B cell (primary cell): ENCODE measurements around the gene ARHGAP15. TPM values are rescaled to one million over a fixed set of nuclear protein-coding genes. Genes with fewer than 3 reads are reported as not detected.

Experiments used
- ATAC-seq: fragments of 200-7000 bp; cut with Tn5 transposase; one replicate; pipeline ENCODE4 v1.10.0; 2021; ENCODE audit warnings: low read depth, mild to moderate bottlenecking, moderate number of reproducible peaks, moderate library complexity
- CTCF ChIA-PET: fragments of 350-600 bp; sonication (Branson Sonifier 250); formaldehyde crosslinking; loops from one replicate; lab custom pipeline; 2021; ENCODE audit warnings: antibody characterized with exemption, inconsistent platforms; lab: Charles Lee
- POLR2A ChIA-PET: fragments of 350-600 bp; sonication (Branson Sonifier 250); formaldehyde crosslinking; loops from one replicate; lab custom pipeline; 2021; ENCODE audit warnings: antibody characterized with exemption; lab: Charles Lee
- DNase-seq: peaks from one replicate; pipeline ENCODE4 v3.0.0; 2013
- H2AFZ ChIP-seq: 2 replicates; pipeline ENCODE4 v1.6.1; 2012; ENCODE audit warnings: mild to moderate bottlenecking, low read depth, low read length; ENCODE audit not compliant: insufficient read depth, poor library complexity, severe bottlenecking
- H3K27ac ChIP-seq, 2 donors: 1 replicate in 1 of 2; 2 replicates in 1 of 2; pipeline ENCODE4 v1.5.1; 2012 to 2013; ENCODE audit warnings: low read length in 2 of 2, mild to moderate bottlenecking in 2 of 2, moderate library complexity in 1 of 2
- H3K27me3 ChIP-seq, 4 experiments: fragments of 200-600 bp in 1 of 4; sonication (generic) in 1 of 4; replicated peaks in 1 of 4; 1 replicate in 2 of 4; 2 replicates in 2 of 4; pipeline versions ENCODE4 v1.6.1 to v1.7.0; 2013 to 2016; ENCODE audit warnings: low read length in 3 of 4, mild to moderate bottlenecking in 2 of 4, mixed read lengths in 1 of 4, moderate library complexity in 1 of 4; ENCODE audit not compliant: insufficient read depth in 4 of 4, control insufficient read depth in 3 of 4; ENCODE audit errors: control extremely low read depth in 1 of 4
- H3K36me3 ChIP-seq, 2 experiments: replicated peaks in 1 of 2; 1 replicate in 1 of 2; 2 replicates in 1 of 2; pipeline versions ENCODE4 v1.6.1 to v1.7.1; 2013; ENCODE audit warnings: low read length in 1 of 2; ENCODE audit not compliant: insufficient read depth in 2 of 2, control insufficient read depth in 1 of 2; ENCODE audit errors: control extremely low read depth in 1 of 2, extremely low read depth in 1 of 2
- H3K4me1 ChIP-seq, 2 donors: fragments of 200-600 bp in 1 of 2; sonication (generic) in 1 of 2; 1 replicate in 1 of 2; 2 replicates in 1 of 2; pipeline versions ENCODE4 v1.5.1 to v1.6.1; 2013 to 2017; ENCODE audit warnings: low read length in 2 of 2; ENCODE audit not compliant: control insufficient read depth in 2 of 2, insufficient read depth in 2 of 2
- H3K4me2 ChIP-seq: replicated peaks from 2 replicates; pipeline ENCODE3; 2012; ENCODE audit warnings: mild to moderate bottlenecking, low read depth, low read length; ENCODE audit not compliant: poor library complexity, severe bottlenecking
- H3K4me3 ChIP-seq, 5 experiments: fragments of 200-600 bp in 1 of 5; sonication (generic) in 1 of 5; 1 replicate in 3 of 5; 2 replicates in 2 of 5; pipeline versions ENCODE4 v1.5.1 to v1.7.0; 2011 to 2016; ENCODE audit warnings: low read length in 4 of 5, mild to moderate bottlenecking in 4 of 5, low read depth in 2 of 5, control low read depth in 1 of 5, moderate library complexity in 1 of 5; ENCODE audit not compliant: insufficient read depth in 1 of 5; ENCODE audit errors: control extremely low read depth in 1 of 5, extremely low read depth in 1 of 5
- H3K79me2 ChIP-seq: fragments of 200-600 bp; sonication (generic); one replicate; pipeline ENCODE4 v1.6.0; 2016; ENCODE audit warnings: low read length; ENCODE audit not compliant: control insufficient read depth, insufficient read depth
- H3K9ac ChIP-seq: fragments of 200-600 bp; sonication (generic); 2 replicates; pipeline ENCODE4 v1.6.1; 2017; ENCODE audit warnings: mild to moderate bottlenecking, low read length, moderate library complexity
- H3K9me3 ChIP-seq, 3 donors: one replicate each; pipeline versions ENCODE4 v1.6.1 to v1.7.1; 2013; ENCODE audit warnings: low read length in 2 of 3; ENCODE audit not compliant: control insufficient read depth in 2 of 3, insufficient read depth in 1 of 3; ENCODE audit errors: control extremely low read depth in 1 of 3
- H4K20me1 ChIP-seq: 2 replicates; pipeline ENCODE4 v1.6.0; 2012; ENCODE audit warnings: mild to moderate bottlenecking, low read length; ENCODE audit not compliant: insufficient read depth, control insufficient read depth, poor library complexity, severe bottlenecking
- H3K27ac Mint-ChIP-seq: one replicate; pipeline ENCODE4 v1.8.0; 2021; ENCODE audit warnings: mixed read lengths
- H3K27me3 Mint-ChIP-seq: one replicate; pipeline ENCODE4 v1.8.0; 2021; ENCODE audit warnings: mixed read lengths
- H3K4me1 Mint-ChIP-seq: one replicate; pipeline ENCODE4 v1.8.0; 2021; ENCODE audit warnings: mixed read lengths
- H3K4me3 Mint-ChIP-seq: one replicate; pipeline ENCODE4 v1.8.0; 2021; ENCODE audit warnings: mixed read lengths
- H3K9me3 Mint-ChIP-seq: one replicate; pipeline ENCODE4 v1.8.0; 2022; ENCODE audit warnings: mixed read lengths; ENCODE audit not compliant: insufficient read depth
- EZH2 ChIP-seq: IDR thresholded peaks from 2 replicates; pipeline ENCODE4 v1.6.1; 2012; ENCODE audit warnings: borderline replicate concordance, low read depth, mild to moderate bottlenecking, moderate library complexity, low read length; ENCODE audit not compliant: insufficient read depth, poor library complexity, severe bottlenecking
- WGBS: methylation state at CpG from one replicate; pipeline ENCODE4 v1.1.5; 2013; ENCODE audit warnings: missing lambda C conversion rate; ENCODE audit not compliant: insufficient coverage; 5-methylcytosine and 5-hydroxymethylcytosine counted together
- intact Hi-C: fragments of 100-400 bp; cut with micrococcal nuclease; formaldehyde crosslinking; loops from one replicate; pipeline ENCODE4 v1.10.0; 2022
- polyA plus RNA-seq: library from polyadenylated mRNA; depleted of rRNA; stranded (reverse); fragments of >200 nt; gene quantifications from 2 replicates; pipeline ENCODE4 v1.2.3, GENCODE V29; 2012
- total RNA-seq, 2 donors: library from RNA; stranded (reverse); fragments of 120-200 nt in 1 of 2; gene quantifications; 1 replicate in 1 of 2; 2 replicates in 1 of 2; pipeline versions ENCODE4 v1.2.3 to v1.2.4, GENCODE V29; 2013 to 2022
- TF ChIP-seq, protein P1 (sequence below): fragments of 200-600 bp; IDR thresholded peaks from one replicate; pipeline ENCODE4 v1.8.0; 2022; ENCODE audit warnings: antibody characterized with exemption, mild to moderate bottlenecking

ARHGAP15 gene
- total and polyA plus RNA-seq, 2 donors (not counting 1 experiment from before 2014, with no cell fraction given) = 58.6 to 187 TPM

DNA sequence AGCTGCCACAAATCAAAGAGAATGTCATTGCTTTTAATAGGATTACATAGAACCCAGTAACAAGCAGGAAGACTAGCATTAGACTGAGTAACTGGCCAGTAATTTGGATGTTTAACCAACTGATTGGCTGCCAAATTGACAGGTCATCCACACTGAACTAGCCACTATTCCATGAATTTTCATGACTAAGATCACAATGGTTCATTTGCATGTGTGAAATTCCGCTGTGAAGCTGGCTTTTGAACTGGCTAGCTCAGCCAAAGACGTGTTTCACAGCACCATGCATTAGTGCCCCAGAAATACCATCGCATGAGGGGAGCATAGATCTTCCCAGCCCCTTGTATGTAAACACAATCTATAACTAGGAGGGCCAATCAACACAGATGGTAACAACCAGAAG lies 649.8 kb downstream of the ARHGAP15 start:
- Mint-ChIP-seq H3K4me1 (no peaks in the 10 kb centered on the region), H3K27me3 (no peaks in the 10 kb centered on the region), H3K27ac (no peak overlapping the region), H3K4me3 (no peak overlapping the region), H3K9me3 (no peaks in the 10 kb centered on the region)
- Histone ChIP-seq H3K4me3 (no peak overlapping the region), H3K4me2 (no peak overlapping the region), H3K27ac (no peak overlapping the region), H3K36me3 (no peaks in the 10 kb centered on the region), H3K79me2 (no peaks in the 10 kb centered on the region), H4K20me1 (no peaks in the 10 kb centered on the region), H3K9ac (no peak overlapping the region), H3K4me1 (no peaks in the 10 kb centered on the region), H3K9me3 (no peaks in the 10 kb centered on the region), H2AFZ (no peak overlapping the region), H3K27me3 (no peaks in the 10 kb centered on the region)
- ChIA-PET POLR2A (no interaction called here), CTCF (no interaction called here)
- intact Hi-C loops = no loop called here
- WGBS = 100% methylated on average over 1 of the region's 3 CpGs
- TF ChIP-seq EZH2 = no peak
- TF ChIP-seq, protein P1, sequence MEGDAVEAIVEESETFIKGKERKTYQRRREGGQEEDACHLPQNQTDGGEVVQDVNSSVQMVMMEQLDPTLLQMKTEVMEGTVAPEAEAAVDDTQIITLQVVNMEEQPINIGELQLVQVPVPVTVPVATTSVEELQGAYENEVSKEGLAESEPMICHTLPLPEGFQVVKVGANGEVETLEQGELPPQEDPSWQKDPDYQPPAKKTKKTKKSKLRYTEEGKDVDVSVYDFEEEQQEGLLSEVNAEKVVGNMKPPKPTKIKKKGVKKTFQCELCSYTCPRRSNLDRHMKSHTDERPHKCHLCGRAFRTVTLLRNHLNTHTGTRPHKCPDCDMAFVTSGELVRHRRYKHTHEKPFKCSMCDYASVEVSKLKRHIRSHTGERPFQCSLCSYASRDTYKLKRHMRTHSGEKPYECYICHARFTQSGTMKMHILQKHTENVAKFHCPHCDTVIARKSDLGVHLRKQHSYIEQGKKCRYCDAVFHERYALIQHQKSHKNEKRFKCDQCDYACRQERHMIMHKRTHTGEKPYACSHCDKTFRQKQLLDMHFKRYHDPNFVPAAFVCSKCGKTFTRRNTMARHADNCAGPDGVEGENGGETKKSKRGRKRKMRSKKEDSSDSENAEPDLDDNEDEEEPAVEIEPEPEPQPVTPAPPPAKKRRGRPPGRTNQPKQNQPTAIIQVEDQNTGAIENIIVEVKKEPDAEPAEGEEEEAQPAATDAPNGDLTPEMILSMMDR = no peak
- DNase-seq (no peak), ATAC-seq (no peak)

DNA sequence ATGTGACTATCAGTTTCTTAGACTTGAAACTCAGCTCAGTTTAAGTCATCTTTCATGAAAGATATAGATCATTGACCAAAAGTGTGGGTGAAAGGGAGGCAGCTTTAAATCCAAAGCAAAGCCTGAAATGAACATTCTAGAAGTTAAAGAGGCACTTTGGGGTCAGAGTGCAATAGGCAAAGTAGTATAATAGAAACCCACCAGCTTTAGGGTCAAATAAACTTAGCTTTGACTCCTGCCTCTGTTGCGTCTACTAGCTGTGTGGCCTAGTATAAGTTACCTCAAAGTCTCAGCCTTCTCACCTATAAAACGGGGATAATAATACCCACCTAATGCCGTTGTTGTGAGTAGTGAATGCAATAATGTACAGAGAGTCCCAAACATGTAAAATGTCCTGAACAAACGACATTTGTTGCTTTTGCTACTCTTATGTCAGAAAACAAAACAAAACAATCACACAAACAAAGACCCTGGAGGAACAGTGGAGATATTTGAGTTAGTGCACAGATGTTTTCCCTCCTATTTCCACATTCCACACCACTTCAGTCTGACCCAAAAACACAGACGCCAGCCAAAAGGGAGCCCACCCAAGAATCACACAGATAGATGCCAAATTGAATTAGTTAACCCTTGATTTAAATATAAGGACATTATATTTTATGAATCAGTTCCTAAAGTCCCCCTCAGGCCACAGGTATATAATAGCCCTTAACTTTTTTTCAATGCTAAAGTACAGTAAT lies 657.0 kb downstream of the ARHGAP15 start:
- Histone ChIP-seq H3K27ac (no peak overlapping the region), H3K79me2 (no peaks in the 10 kb centered on the region), H3K9ac (no peak overlapping the region), H4K20me1 (no peaks in the 10 kb centered on the region), H3K4me3 (no peak overlapping the region), H3K4me2 (no peak overlapping the region), H3K9me3 (peaks cover 0 to 1% (median 0%) of the 10 kb centered on the region in 3 donors), H3K27me3 (no peaks in the 10 kb centered on the region), H3K36me3 (no peaks in the 10 kb centered on the region), H3K4me1 (no peaks in the 10 kb centered on the region), H2AFZ (no peak overlapping the region)
- ATAC-seq = no peak
- no peak overlapping the region for H3K27ac Mint-ChIP-seq
- no peaks in the 10 kb centered on the region for H3K4me1 Mint-ChIP-seq
- WGBS = no CpG with 5 or more reads among the region's 5 CpGs
- CTCF ChIA-PET = no interaction called here
- intact Hi-C loops = no loop called here
- H3K4me3 Mint-ChIP-seq = no peak overlapping the region
- no peaks in the 10 kb centered on the region for H3K9me3 Mint-ChIP-seq
- no peak for DNase-seq
- H3K27me3 Mint-ChIP-seq = peaks cover 19% of the 10 kb centered on the region
- POLR2A ChIA-PET = no interaction called here
- no peak for TF ChIP-seq EZH2
